SU-DHL-6 (cell line): ENCODE data around the gene IL17B.
"Not testable (repeated sequence)": the region's sequence is repeated elsewhere in the genome, so short reads cannot be mapped to it uniquely, and the experiment has no call there.

Source experiments
- H2AFZ ChIP-seq: fragments of 200-600 bp; sonication (generic); 2 replicates; pipeline ENCODE4 v1.6.1; 2014; ENCODE audit warnings: low read depth, mild to moderate bottlenecking, moderate library complexity, mixed read lengths, antibody characterized with exemption, low read length; ENCODE audit not compliant: severe bottlenecking
- H3F3A ChIP-seq: fragments of 200-600 bp; shearing (Covaris generic); 2 replicates; pipeline ENCODE4 v1.6.0; 2016; ENCODE audit warnings: antibody characterized with exemption, mild to moderate bottlenecking; ENCODE audit not compliant: insufficient read depth
- H3K27ac ChIP-seq: fragments of 200-600 bp; sonication (generic); 2 replicates; pipeline ENCODE4 v1.5.1; 2016; ENCODE audit warnings: low read depth, mild to moderate bottlenecking, low read length, moderate library complexity, mixed read lengths
- H3K27me3 ChIP-seq: fragments of 200-600 bp; sonication (generic), shearing (Covaris generic); 2 replicates; pipeline ENCODE4 v1.6.0; 2014; ENCODE audit warnings: mild to moderate bottlenecking, low read length
- H3K36me3 ChIP-seq: fragments of 200-600 bp; sonication (generic); 2 replicates; pipeline ENCODE4 v1.6.1; 2014; ENCODE audit warnings: mild to moderate bottlenecking, low read length, mixed read lengths
- H3K4me2 ChIP-seq: fragments of 300-600, 200-600 bp; shearing (Covaris generic), sonication (generic); 2 replicates; pipeline ENCODE4 v1.6.0; 2014; ENCODE audit warnings: low read length, low read depth, mild to moderate bottlenecking; ENCODE audit not compliant: poor library complexity, severe bottlenecking
- H3K4me3 ChIP-seq: fragments of 200-600 bp; sonication (generic); 2 replicates; pipeline ENCODE4 v1.5.1; 2014; ENCODE audit warnings: antibody characterized with exemption, low read length, mild to moderate bottlenecking, mixed read lengths; ENCODE audit not compliant: insufficient read depth, poor library complexity, severe bottlenecking
- H3K79me2 ChIP-seq: fragments of 200-600 bp; sonication (generic); 2 replicates; pipeline ENCODE4 v1.6.1; 2014; ENCODE audit warnings: mild to moderate bottlenecking, low read length, moderate library complexity; ENCODE audit not compliant: insufficient read depth
- H3K9ac ChIP-seq: fragments of 200-600 bp; sonication (generic); 2 replicates; pipeline ENCODE4 v1.7.0; 2014; ENCODE audit warnings: mild to moderate bottlenecking, low read length
- H3K9me2 ChIP-seq: fragments of 200-600 bp; sonication (generic); replicated peaks from 2 replicates; pipeline ENCODE4 v1.6.1; 2014; ENCODE audit warnings: low read length; ENCODE audit not compliant: insufficient read depth
- H3K9me3 ChIP-seq: fragments of 200-600 bp; sonication (generic); 2 replicates; pipeline ENCODE4 v1.6.1; 2014; ENCODE audit warnings: low read length, mixed read lengths; ENCODE audit not compliant: insufficient read depth
- H4K20me1 ChIP-seq: fragments of 200-600 bp; sonication (generic); 2 replicates; pipeline ENCODE4 v1.6.1; 2014; ENCODE audit warnings: low read depth, mild to moderate bottlenecking, antibody characterized with exemption, low read length, moderate library complexity, mixed read lengths
- EZH2phosphoT487 ChIP-seq: fragments of 200-600 bp; sonication (generic), shearing (Covaris generic); conservative IDR thresholded peaks from 2 replicates; pipeline ENCODE4 v1.6.1; 2018; ENCODE audit warnings: mild to moderate bottlenecking, antibody characterized with exemption, low read length, moderate library complexity, mixed read lengths
- TF ChIP-seq, protein P1 (sequence below): fragments of 200-600 bp; sonication (generic); IDR thresholded peaks from one replicate; pipeline ENCODE4 v1.5.1; 2017; ENCODE audit warnings: antibody characterized with exemption, mild to moderate bottlenecking, low read length, moderate library complexity; ENCODE audit not compliant: insufficient read depth, poor library complexity, severe bottlenecking

The IL17B gene

DNA sequence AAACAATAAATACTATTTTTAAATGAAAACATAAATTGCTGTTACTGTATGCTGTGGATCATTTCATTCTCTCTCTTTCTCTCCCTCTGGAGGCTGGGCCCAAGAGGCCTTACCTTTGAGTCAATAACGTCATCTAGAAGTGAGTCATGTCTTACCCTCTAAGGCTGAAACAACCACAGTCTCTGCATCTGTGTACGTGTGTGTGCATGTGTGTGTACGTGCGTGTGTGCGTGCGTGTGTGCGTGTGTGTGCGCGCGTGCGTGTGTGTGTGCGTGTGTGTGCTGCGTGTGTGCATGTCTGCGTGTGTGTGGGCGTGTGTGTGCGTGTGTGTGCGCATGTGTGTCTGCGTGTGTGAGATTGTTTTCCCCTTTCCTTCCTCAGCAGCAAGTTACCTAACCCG lies 13.6 kb upstream of the IL17B start:
- no peak overlapping the region for H3K9ac ChIP-seq
- TF ChIP-seq, protein P1, sequence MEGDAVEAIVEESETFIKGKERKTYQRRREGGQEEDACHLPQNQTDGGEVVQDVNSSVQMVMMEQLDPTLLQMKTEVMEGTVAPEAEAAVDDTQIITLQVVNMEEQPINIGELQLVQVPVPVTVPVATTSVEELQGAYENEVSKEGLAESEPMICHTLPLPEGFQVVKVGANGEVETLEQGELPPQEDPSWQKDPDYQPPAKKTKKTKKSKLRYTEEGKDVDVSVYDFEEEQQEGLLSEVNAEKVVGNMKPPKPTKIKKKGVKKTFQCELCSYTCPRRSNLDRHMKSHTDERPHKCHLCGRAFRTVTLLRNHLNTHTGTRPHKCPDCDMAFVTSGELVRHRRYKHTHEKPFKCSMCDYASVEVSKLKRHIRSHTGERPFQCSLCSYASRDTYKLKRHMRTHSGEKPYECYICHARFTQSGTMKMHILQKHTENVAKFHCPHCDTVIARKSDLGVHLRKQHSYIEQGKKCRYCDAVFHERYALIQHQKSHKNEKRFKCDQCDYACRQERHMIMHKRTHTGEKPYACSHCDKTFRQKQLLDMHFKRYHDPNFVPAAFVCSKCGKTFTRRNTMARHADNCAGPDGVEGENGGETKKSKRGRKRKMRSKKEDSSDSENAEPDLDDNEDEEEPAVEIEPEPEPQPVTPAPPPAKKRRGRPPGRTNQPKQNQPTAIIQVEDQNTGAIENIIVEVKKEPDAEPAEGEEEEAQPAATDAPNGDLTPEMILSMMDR = no peak
- TF ChIP-seq EZH2phosphoT487 = no peak

DNA sequence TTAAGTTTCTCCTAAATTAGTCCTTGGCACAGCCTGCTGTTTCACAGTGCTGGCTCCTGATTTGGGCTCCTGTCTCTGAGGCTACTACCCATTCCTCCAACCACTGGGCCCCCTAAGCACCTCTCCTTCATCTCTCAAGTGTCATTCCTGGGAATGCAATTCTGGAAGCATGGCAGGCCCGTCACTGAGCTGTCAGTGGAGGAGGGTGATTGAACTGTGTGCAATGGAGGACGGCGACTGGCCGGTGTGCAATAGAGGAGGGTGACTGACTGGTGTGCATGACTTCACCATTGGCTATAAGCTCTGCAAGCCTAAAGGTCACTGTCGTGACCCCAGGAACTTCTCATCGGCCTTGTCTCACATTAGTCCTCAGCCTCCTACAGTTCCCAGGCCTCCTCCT lies 12.4 kb upstream of the IL17B start:
- Histone ChIP-seq H3K9ac (no peak overlapping the region), H3K27ac (no peak overlapping the region), H3F3A (no peaks in the 10 kb centered on the region), H3K79me2 (no peaks in the 10 kb centered on the region), H3K27me3 (0 out of 2 replicates have a peak, but pooled peaks cover 4% of the 10 kb centered on the region), H2AFZ (no peak overlapping the region), H4K20me1 (no peaks in the 10 kb centered on the region), H3K4me3 (no peak overlapping the region), H3K4me2 (no peak overlapping the region), H3K36me3 (no peaks in the 10 kb centered on the region), H3K9me3 (no peaks in the 10 kb centered on the region), H3K9me2 (no peaks in the 10 kb centered on the region)
- TF ChIP-seq EZH2phosphoT487 = no peak
- TF ChIP-seq, protein P1 = no peak

More for the DNA sequence above, 13.6 kb upstream of the IL17B start:
- Histone ChIP-seq H3K36me3 (no peaks in the 10 kb centered on the region), H2AFZ (no peak overlapping the region), H4K20me1 (no peaks in the 10 kb centered on the region), H3K27me3 (0 out of 2 replicates have a peak, but pooled peaks cover 4% of the 10 kb centered on the region), H3K9me3 (no peaks in the 10 kb centered on the region), H3K4me2 (no peak overlapping the region), H3F3A (no peaks in the 10 kb centered on the region), H3K4me3 (no peak overlapping the region), H3K79me2 (no peaks in the 10 kb centered on the region), H3K9me2 (no peaks in the 10 kb centered on the region), H3K27ac (no peak overlapping the region)

DNA sequence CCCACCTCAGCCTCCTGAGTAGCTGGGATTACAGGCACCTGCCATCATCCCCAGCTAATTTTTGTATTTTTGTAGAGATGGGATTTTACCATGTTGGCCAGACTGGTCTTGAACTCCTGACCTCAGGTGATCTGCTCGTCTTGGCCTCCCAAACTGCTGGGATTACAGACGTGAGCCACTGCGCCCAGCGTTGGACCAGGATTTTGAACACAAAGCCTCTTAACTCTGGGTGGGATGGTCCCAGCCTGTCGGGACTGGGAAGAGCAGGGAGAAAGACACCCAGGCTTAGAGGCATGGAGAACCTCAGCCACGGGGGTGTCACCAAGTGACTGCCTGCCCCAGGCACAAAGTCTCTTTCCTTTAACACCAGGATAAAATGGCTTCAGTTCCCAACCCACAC lies 12.0 kb upstream of the IL17B start:
- H3F3A ChIP-seq, H3K9me2 ChIP-seq, H3K4me3 ChIP-seq, H4K20me1 ChIP-seq, H3K9ac ChIP-seq, H3K9me3 ChIP-seq, H3K27ac ChIP-seq, H3K36me3 ChIP-seq, H3K4me2 ChIP-seq, H3K27me3 ChIP-seq, H2AFZ ChIP-seq, H3K79me2 ChIP-seq: not testable (repeated sequence)

DNA sequence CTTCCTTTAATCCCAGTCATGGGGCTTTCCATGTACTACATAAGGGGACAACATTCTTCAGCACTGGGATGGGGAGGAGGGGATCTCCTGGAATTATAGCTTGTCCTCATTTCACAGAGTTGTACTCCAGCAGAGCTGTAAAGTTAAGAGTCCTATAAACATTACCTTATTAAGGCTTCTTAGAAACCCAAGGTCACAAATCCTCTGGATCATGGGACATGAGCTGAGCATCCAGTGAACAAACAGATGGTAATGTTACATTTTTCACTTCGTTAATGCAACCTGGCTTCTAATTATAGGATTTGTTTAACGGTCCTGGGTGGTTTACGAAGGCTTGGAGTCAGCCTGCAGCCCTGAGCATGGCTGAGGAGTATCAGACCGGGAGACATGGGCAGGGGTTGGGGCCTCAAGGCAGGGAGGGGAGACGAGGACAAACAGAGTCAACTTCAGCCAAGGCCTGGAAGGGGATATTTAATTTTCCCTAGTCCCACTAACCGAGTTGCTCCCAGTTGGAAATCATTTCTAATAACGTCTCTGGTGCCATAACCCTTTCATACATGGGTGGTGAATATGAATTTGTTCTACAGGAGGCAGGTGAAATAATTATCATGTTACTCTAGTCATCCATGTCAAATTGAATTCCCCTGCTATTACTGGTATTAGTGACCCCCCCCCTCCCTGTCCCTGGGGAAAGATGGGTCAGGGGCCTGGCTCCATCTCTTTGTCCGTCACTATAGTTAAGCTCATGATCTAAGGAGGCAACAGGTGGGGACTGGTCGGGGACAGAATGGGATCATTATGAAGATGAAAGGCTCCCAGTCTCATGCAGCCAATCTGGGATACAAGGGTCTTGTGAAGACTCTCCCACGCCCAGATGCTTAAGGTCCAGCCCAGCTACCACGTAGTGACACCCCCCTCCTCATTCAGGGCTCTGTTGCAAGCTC lies 10.7 kb upstream of the IL17B start:
- Histone ChIP-seq H3K79me2 (no peaks in the 10 kb centered on the region), H3K27me3 (0 out of 2 replicates have a peak, but pooled peaks cover 4% of the 10 kb centered on the region), H4K20me1 (no peaks in the 10 kb centered on the region), H3K9me2 (no peaks in the 10 kb centered on the region), H3K9me3 (no peaks in the 10 kb centered on the region), H3K4me2 (no peak overlapping the region), H3K4me3 (no peak overlapping the region), H3F3A (no peaks in the 10 kb centered on the region), H3K9ac (no peak overlapping the region), H3K36me3 (no peaks in the 10 kb centered on the region), H3K27ac (no peak overlapping the region), H2AFZ (no peak overlapping the region)
- no peak for TF ChIP-seq EZH2phosphoT487
- TF ChIP-seq, protein P1 = no peak
